ENCODE data around the gene RSRP1. TPM values are rescaled to one million over a fixed set of nuclear protein-coding genes. Genes with fewer than 3 reads are reported as not detected.
A peak's percentile ranks its signal among the peaks of the same experiment; 100 is the strongest.
"Not testable (repeated sequence)": the region's sequence is repeated elsewhere in the genome, so short reads cannot be mapped to it uniquely, and the experiment has no call there.

Gene RSRP1
- total and polyA plus RNA-seq, 5 donors from 2014 or later, result 50.9 to 571 (median 64.3) TPM

- ATAC-seq (ENCODE audit: low read depth in 2 of 2); H3K4me1 Mint-ChIP-seq; H3K4me1 ChIP-seq (ENCODE audit: control insufficient read depth, insufficient read depth, low read length, poor library complexity, severe bottlenecking); DNase-seq; H3K27ac ChIP-seq (ENCODE audit: insufficient read depth, low read length, poor library complexity, severe bottlenecking); H3K27me3 Mint-ChIP-seq; H3K27me3 ChIP-seq (ENCODE audit: control insufficient read depth, insufficient read depth, low read length); H3K9me3 Mint-ChIP-seq; H3K4me3 Mint-ChIP-seq; H3K4me3 ChIP-seq (ENCODE audit: low read depth, low read length); H3K36me3 Mint-ChIP-seq; H3K36me3 ChIP-seq (ENCODE audit: control insufficient read depth, insufficient read depth, low read length); H3K9me3 ChIP-seq (ENCODE audit: control insufficient read depth in 2 of 2, low read length in 2 of 2): not testable (repeated sequence)
- peak overlapping the region in 1 of 3 donors; percentile 36 for H3K27ac Mint-ChIP-seq
These were observed 38.6 kb upstream of the RSRP1 start for GRCh38 chr1:25285862-25286261.

GRCh38 chr1:25279693-25280111, 32.4 kb upstream of the RSRP1 start:
- H3K27me3 ChIP-seq (ENCODE audit: control insufficient read depth, insufficient read depth, low read length); H3K36me3 ChIP-seq (ENCODE audit: control insufficient read depth, insufficient read depth, low read length); H3K4me1 Mint-ChIP-seq; H3K9me3 ChIP-seq (ENCODE audit: control insufficient read depth in 2 of 2, low read length in 2 of 2); H3K27ac Mint-ChIP-seq; H3K4me3 Mint-ChIP-seq; ATAC-seq (ENCODE audit: low read depth in 2 of 2); H3K4me3 ChIP-seq (ENCODE audit: low read depth, low read length); DNase-seq; H3K9me3 Mint-ChIP-seq; H3K27ac ChIP-seq (ENCODE audit: insufficient read depth, low read length, poor library complexity, severe bottlenecking); H3K4me1 ChIP-seq (ENCODE audit: control insufficient read depth, insufficient read depth, low read length, poor library complexity, severe bottlenecking); H3K36me3 Mint-ChIP-seq; H3K27me3 Mint-ChIP-seq: not testable (repeated sequence)

DNA sequence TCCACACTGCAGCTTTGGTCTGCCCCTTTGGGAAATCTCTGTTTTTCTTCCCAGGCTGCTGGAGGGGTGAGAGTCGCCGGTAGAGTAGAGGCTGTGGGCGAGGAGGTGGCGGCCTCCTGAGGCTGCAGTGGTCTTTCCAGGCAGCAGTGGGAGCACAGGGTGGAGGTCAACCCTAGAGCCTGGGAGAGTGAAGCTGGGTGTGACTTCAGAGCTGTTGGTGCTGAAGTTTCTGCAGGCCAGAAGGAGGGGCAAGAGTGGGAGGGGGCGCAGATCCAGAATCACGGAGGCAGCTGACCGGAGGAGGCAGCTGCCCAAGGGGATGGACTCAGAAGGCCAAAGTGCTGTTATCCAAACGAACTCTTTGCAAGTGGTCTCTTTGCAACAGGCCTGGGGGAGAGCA, 31.5 kb upstream of the RSRP1 start:
- H3K27me3 Mint-ChIP-seq, result peaks cover 12% of the 10 kb centered on the region
- not testable (repeated sequence) for H3K27ac Mint-ChIP-seq; H3K4me3 ChIP-seq (ENCODE audit: low read depth, low read length); DNase-seq; ATAC-seq (ENCODE audit: low read depth in 2 of 2); H3K27ac ChIP-seq (ENCODE audit: insufficient read depth, low read length, poor library complexity, severe bottlenecking); H3K9me3 ChIP-seq (ENCODE audit: control insufficient read depth in 2 of 2, low read length in 2 of 2); H3K36me3 ChIP-seq (ENCODE audit: control insufficient read depth, insufficient read depth, low read length); H3K9me3 Mint-ChIP-seq; H3K36me3 Mint-ChIP-seq; H3K4me1 ChIP-seq (ENCODE audit: control insufficient read depth, insufficient read depth, low read length, poor library complexity, severe bottlenecking); H3K4me3 Mint-ChIP-seq; H3K4me1 Mint-ChIP-seq; H3K27me3 ChIP-seq (ENCODE audit: control insufficient read depth, insufficient read depth, low read length)

DNA sequence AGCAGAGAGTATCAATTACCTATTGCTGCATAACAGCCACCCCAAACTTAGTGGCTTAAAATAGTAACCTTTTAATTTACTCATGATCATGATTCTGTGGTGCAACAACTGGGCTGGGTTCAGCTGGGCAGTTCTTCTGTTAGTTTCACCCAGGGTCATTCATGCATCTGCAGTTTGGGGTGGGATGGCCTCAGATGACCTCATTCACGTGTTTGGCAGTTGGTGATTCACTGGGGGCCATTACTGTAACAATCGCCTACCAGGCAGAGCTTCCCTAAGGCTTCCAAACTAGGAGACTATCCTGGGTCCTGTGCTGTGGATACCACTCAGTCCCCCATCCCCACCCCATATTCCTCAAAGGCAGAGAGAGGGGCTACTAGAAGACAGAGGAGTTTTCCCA, 31.1 kb upstream of the RSRP1 start:
- H3K27me3 Mint-ChIP-seq, result peaks cover 12% of the 10 kb centered on the region
- not testable (repeated sequence) for H3K4me3 Mint-ChIP-seq; H3K36me3 ChIP-seq (ENCODE audit: control insufficient read depth, insufficient read depth, low read length); H3K27ac ChIP-seq (ENCODE audit: insufficient read depth, low read length, poor library complexity, severe bottlenecking); H3K9me3 Mint-ChIP-seq; ATAC-seq (ENCODE audit: low read depth in 2 of 2); H3K4me1 ChIP-seq (ENCODE audit: control insufficient read depth, insufficient read depth, low read length, poor library complexity, severe bottlenecking); DNase-seq; H3K9me3 ChIP-seq (ENCODE audit: control insufficient read depth in 2 of 2, low read length in 2 of 2); H3K4me3 ChIP-seq (ENCODE audit: low read depth, low read length); H3K27me3 ChIP-seq (ENCODE audit: control insufficient read depth, insufficient read depth, low read length); H3K4me1 Mint-ChIP-seq; H3K36me3 Mint-ChIP-seq; H3K27ac Mint-ChIP-seq

DNA sequence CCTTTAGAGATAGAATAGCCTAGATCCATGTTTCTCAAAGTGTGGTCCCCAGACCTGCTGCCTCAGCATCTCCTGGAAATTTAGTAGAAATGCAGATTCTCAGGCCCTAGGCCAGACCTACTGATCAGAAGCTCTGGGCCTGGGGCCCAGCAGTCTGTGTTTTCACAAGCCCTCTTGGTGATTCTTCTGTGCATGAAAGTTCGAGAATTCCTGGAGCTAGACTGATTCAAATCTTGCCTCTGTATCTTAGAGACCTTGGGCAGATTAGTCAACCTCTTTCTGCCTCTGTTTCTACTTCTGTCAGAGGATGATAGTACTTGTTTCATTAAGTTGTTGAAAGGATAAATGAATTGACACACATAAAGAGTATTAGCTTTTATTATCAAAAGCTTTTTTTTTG, 30.0 kb upstream of the RSRP1 start:
- H3K4me1 Mint-ChIP-seq; H3K4me3 Mint-ChIP-seq; H3K27ac ChIP-seq (ENCODE audit: insufficient read depth, low read length, poor library complexity, severe bottlenecking); H3K9me3 Mint-ChIP-seq; H3K4me1 ChIP-seq (ENCODE audit: control insufficient read depth, insufficient read depth, low read length, poor library complexity, severe bottlenecking); H3K36me3 Mint-ChIP-seq; H3K36me3 ChIP-seq (ENCODE audit: control insufficient read depth, insufficient read depth, low read length); H3K9me3 ChIP-seq (ENCODE audit: control insufficient read depth in 2 of 2, low read length in 2 of 2); H3K27ac Mint-ChIP-seq; ATAC-seq (ENCODE audit: low read depth in 2 of 2); H3K27me3 ChIP-seq (ENCODE audit: control insufficient read depth, insufficient read depth, low read length); DNase-seq; H3K4me3 ChIP-seq (ENCODE audit: low read depth, low read length): not testable (repeated sequence)
- peaks cover 14% of the 10 kb centered on the region for H3K27me3 Mint-ChIP-seq

- not testable (repeated sequence) for H3K9me3 Mint-ChIP-seq; H3K4me1 ChIP-seq (ENCODE audit: control insufficient read depth, insufficient read depth, low read length, poor library complexity, severe bottlenecking); H3K4me1 Mint-ChIP-seq; H3K27me3 ChIP-seq (ENCODE audit: control insufficient read depth, insufficient read depth, low read length); DNase-seq; H3K4me3 Mint-ChIP-seq; H3K36me3 ChIP-seq (ENCODE audit: control insufficient read depth, insufficient read depth, low read length); ATAC-seq (ENCODE audit: low read depth in 2 of 2); H3K27ac Mint-ChIP-seq; H3K36me3 Mint-ChIP-seq; H3K27ac ChIP-seq (ENCODE audit: insufficient read depth, low read length, poor library complexity, severe bottlenecking); H3K9me3 ChIP-seq (ENCODE audit: control insufficient read depth in 2 of 2, low read length in 2 of 2); H3K4me3 ChIP-seq (ENCODE audit: low read depth, low read length)
- H3K27me3 Mint-ChIP-seq, result peaks cover 15% of the 10 kb centered on the region
These were observed 28.4 kb upstream of the RSRP1 start for GRCh38 chr1:25275648-25276047.

DNA sequence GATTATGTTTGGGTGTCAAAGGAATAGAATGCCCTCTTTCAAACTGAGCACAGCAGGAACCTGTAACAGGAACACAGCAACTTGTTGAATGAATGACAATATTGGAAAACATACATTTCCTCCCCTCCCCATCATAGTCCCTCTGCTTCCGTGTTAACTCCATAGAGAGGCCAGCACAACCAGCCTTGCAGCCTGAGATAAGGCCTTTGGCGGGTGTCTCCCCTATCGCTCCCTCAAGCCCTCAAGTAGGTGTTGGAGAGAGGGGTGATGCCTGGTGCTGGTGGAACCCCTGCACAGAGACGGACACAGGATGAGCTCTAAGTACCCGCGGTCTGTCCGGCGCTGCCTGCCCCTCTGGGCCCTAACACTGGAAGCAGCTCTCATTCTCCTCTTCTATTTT, 25.0 kb upstream of the RSRP1 start, which contains the start of gene RHD:
RHD (plus strand) TSS at position 272 of the 400 bp plus-strand sequence; CDS start at position 311, 39 bp downstream.
- H3K36me3 ChIP-seq (ENCODE audit: control insufficient read depth, insufficient read depth, low read length); H3K27me3 ChIP-seq (ENCODE audit: control insufficient read depth, insufficient read depth, low read length); H3K27ac ChIP-seq (ENCODE audit: insufficient read depth, low read length, poor library complexity, severe bottlenecking); H3K4me1 ChIP-seq (ENCODE audit: control insufficient read depth, insufficient read depth, low read length, poor library complexity, severe bottlenecking); H3K36me3 Mint-ChIP-seq; DNase-seq; H3K27ac Mint-ChIP-seq; H3K4me3 Mint-ChIP-seq; H3K4me1 Mint-ChIP-seq; ATAC-seq (ENCODE audit: low read depth in 2 of 2); H3K9me3 ChIP-seq (ENCODE audit: control insufficient read depth in 2 of 2, low read length in 2 of 2); H3K4me3 ChIP-seq (ENCODE audit: low read depth, low read length); H3K9me3 Mint-ChIP-seq: not testable (repeated sequence)
- H3K27me3 Mint-ChIP-seq, result peaks cover 15% of the 10 kb centered on the region

GRCh38 chr1:25268143-25268760, 21.0 kb upstream of the RSRP1 start:
- not testable (repeated sequence) for H3K27me3 ChIP-seq (ENCODE audit: control insufficient read depth, insufficient read depth, low read length); H3K36me3 ChIP-seq (ENCODE audit: control insufficient read depth, insufficient read depth, low read length); H3K4me1 ChIP-seq (ENCODE audit: control insufficient read depth, insufficient read depth, low read length, poor library complexity, severe bottlenecking); DNase-seq; H3K36me3 Mint-ChIP-seq; ATAC-seq (ENCODE audit: low read depth in 2 of 2); H3K9me3 Mint-ChIP-seq; H3K9me3 ChIP-seq (ENCODE audit: control insufficient read depth in 2 of 2, low read length in 2 of 2)
- Mint-ChIP-seq H3K27ac (peak overlapping the region; percentile 83 to 92 (median 84)), H3K4me1 (peaks cover 5 to 17% (median 7%) of the 10 kb centered on the region in 4 donors), H3K27me3 (peaks cover 11% of the 10 kb centered on the region), H3K4me3 (peak overlapping the region; percentile 89 to 98 (median 94))
- H3K27ac ChIP-seq (ENCODE audit: insufficient read depth, low read length, poor library complexity, severe bottlenecking), result peak overlapping the region; percentile 74
- H3K4me3 ChIP-seq (ENCODE audit: low read depth, low read length), result peak overlapping the region; percentile 76

All from CD4-positive, CD25-positive, alpha-beta regulatory T cell (primary cell).